ES-I3 (cell line): ENCODE measurements around the gene GMEB2.
"Not testable (repeated sequence)": the region's sequence is repeated elsewhere in the genome, so short reads cannot be mapped to it uniquely, and the experiment has no call there.

Experiments
- H3K36me3 ChIP-seq: 2 replicates; pipeline ENCODE4 v1.6.1; 2013; ENCODE audit warnings: mild to moderate bottlenecking, low read length, control low read depth, moderate library complexity; ENCODE audit not compliant: insufficient read depth
- H3K4me1 ChIP-seq: 2 replicates; pipeline ENCODE4 v1.6.1; 2013; ENCODE audit warnings: mild to moderate bottlenecking, control low read depth, low read length; ENCODE audit not compliant: insufficient read depth
- H3K9ac ChIP-seq: 2 replicates; pipeline ENCODE4 v1.6.1; 2013; ENCODE audit warnings: low read depth, mild to moderate bottlenecking, low read length, moderate library complexity
- H3K9me3 ChIP-seq: 2 replicates; pipeline ENCODE4 v1.6.1; 2013; ENCODE audit warnings: mild to moderate bottlenecking, low read length, moderate library complexity; ENCODE audit not compliant: control insufficient read depth, insufficient read depth

The GMEB2 gene

GRCh38 chr20:63565699-63566335, 61.1 kb downstream of the GMEB2 start:
- Histone ChIP-seq H3K4me1 (no peaks in the 10 kb centered on the region), H3K9me3 (no peaks in the 10 kb centered on the region), H3K9ac (no peak overlapping the region), H3K36me3 (no peaks in the 10 kb centered on the region)

GRCh38 chr20:63565021-63565698, 61.7 kb downstream of the GMEB2 start:
- Histone ChIP-seq H3K9ac (no peak overlapping the region), H3K9me3 (no peaks in the 10 kb centered on the region), H3K4me1 (no peaks in the 10 kb centered on the region), H3K36me3 (no peaks in the 10 kb centered on the region)

GRCh38 chr20:63564036-63564810, 62.7 kb downstream of the GMEB2 start:
- H3K4me1 ChIP-seq, result no peaks in the 10 kb centered on the region
- no peaks in the 10 kb centered on the region for H3K36me3 ChIP-seq
- no peak overlapping the region for H3K9ac ChIP-seq
- no peaks in the 10 kb centered on the region for H3K9me3 ChIP-seq

GRCh38 chr20:63563225-63563935, 63.5 kb downstream of the GMEB2 start:
- Histone ChIP-seq H3K9ac (no peak overlapping the region), H3K36me3 (no peaks in the 10 kb centered on the region), H3K9me3 (no peaks in the 10 kb centered on the region), H3K4me1 (no peaks in the 10 kb centered on the region)

- Histone ChIP-seq H3K9ac (no peak overlapping the region), H3K4me1 (no peaks in the 10 kb centered on the region), H3K36me3 (no peaks in the 10 kb centered on the region)
These were observed 64.3 kb downstream of the GMEB2 start for GRCh38 chr20:63562461-63563224.

GRCh38 chr20:63561624-63562396, 65.1 kb downstream of the GMEB2 start:
- no peak overlapping the region for H3K9ac ChIP-seq
- H3K36me3 ChIP-seq, result no peaks in the 10 kb centered on the region
- H3K9me3 ChIP-seq, result no peaks in the 10 kb centered on the region
- no peaks in the 10 kb centered on the region for H3K4me1 ChIP-seq

More at GRCh38 chr20:63562461-63563224, 64.3 kb downstream of the GMEB2 start:
- no peaks in the 10 kb centered on the region for H3K9me3 ChIP-seq

GRCh38 chr20:63560856-63561609, 65.9 kb downstream of the GMEB2 start:
- H3K9ac ChIP-seq, result no peak overlapping the region
- no peaks in the 10 kb centered on the region for H3K36me3 ChIP-seq
- H3K4me1 ChIP-seq, result no peaks in the 10 kb centered on the region

GRCh38 chr20:63560333-63560805, 66.5 kb downstream of the GMEB2 start:
- Histone ChIP-seq H3K9me3 (no peaks in the 10 kb centered on the region), H3K9ac (no peak overlapping the region), H3K36me3 (no peaks in the 10 kb centered on the region), H3K4me1 (no peaks in the 10 kb centered on the region)

More at GRCh38 chr20:63560856-63561609, 65.9 kb downstream of the GMEB2 start:
- no peaks in the 10 kb centered on the region for H3K9me3 ChIP-seq

- not testable (repeated sequence) for H3K4me1 ChIP-seq, H3K9me3 ChIP-seq, H3K36me3 ChIP-seq, H3K9ac ChIP-seq
These were observed 67.2 kb downstream of the GMEB2 start for GRCh38 chr20:63559485-63560332.

GRCh38 chr20:63558804-63559484, 68.0 kb downstream of the GMEB2 start:
- no peaks in the 10 kb centered on the region for H3K4me1 ChIP-seq
- H3K9me3 ChIP-seq, result no peaks in the 10 kb centered on the region
- H3K9ac ChIP-seq, result no peak overlapping the region
- no peaks in the 10 kb centered on the region for H3K36me3 ChIP-seq

- Histone ChIP-seq H3K4me1 (peaks cover 6% of the 10 kb centered on the region; the same call in 1 of the 2 replicates), H3K36me3 (no peaks in the 10 kb centered on the region), H3K9ac (no peak overlapping the region), H3K9me3 (no peaks in the 10 kb centered on the region)
These were observed 69.4 kb downstream of the GMEB2 start for GRCh38 chr20:63557481-63557891.
